H1 (cell line): ENCODE data around the gene DENND1A. TPM values are rescaled to one million over a fixed set of nuclear protein-coding genes. Genes with fewer than 3 reads are reported as not detected.

Experiments
- CHD1 ChIP-seq: IDR thresholded peaks from 2 replicates; pipeline ENCODE4 v1.6.1; 2012; ENCODE audit warnings: low read depth, low read length, improper control_type of control experiment
- CHD7 ChIP-seq: fragments of 300-600 bp; sonication (generic); IDR thresholded peaks from 2 replicates; pipeline ENCODE4 v1.7.1; 2012; ENCODE audit warnings: low read length, moderate library complexity, mild to moderate bottlenecking, inconsistent platforms; ENCODE audit not compliant: insufficient replicate concordance
- HDAC2 ChIP-seq, 2 experiments: fragments of 300-600 bp in 1 of 2; sonication (generic) in 1 of 2; IDR thresholded peaks; 2 replicates each; pipeline ENCODE4 v1.6.1; 2011 to 2012; ENCODE audit warnings: low read depth in 2 of 2, low read length in 2 of 2, mild to moderate bottlenecking in 2 of 2, moderate library complexity in 2 of 2, borderline replicate concordance in 1 of 2, inconsistent platforms in 1 of 2
- MAX ChIP-seq: IDR thresholded peaks from 2 replicates; pipeline ENCODE4 v1.6.1; 2012; ENCODE audit warnings: inconsistent platforms
- RBBP5 ChIP-seq: IDR thresholded peaks from 2 replicates; pipeline ENCODE4 v1.7.1; 2012; ENCODE audit warnings: low read depth, mild to moderate bottlenecking, inconsistent platforms, low read length, moderate library complexity, borderline replicate concordance
- SP4 ChIP-seq: IDR thresholded peaks from 2 replicates; pipeline ENCODE4 v1.6.1; 2012; ENCODE audit warnings: low read length, inconsistent platforms
- USF2 ChIP-seq: IDR thresholded peaks from 2 replicates; pipeline ENCODE4 v1.6.1; 2011; ENCODE audit warnings: low read length, improper control_type of control experiment
- YY1 ChIP-seq: IDR thresholded peaks from 2 replicates; pipeline ENCODE4 v1.6.1; 2011; ENCODE audit warnings: low read depth, mild to moderate bottlenecking, low read length
- polyA plus RNA-seq, 7 experiments: library from polyadenylated mRNA; depleted of rRNA in 3 of 7; stranded (reverse) in 5 of 7; unstranded in 2 of 7; fragments of >200 nt in 5 of 7; fragments of 200-250 nt in 2 of 7; gene quantifications; 1 replicate in 5 of 7; 2 replicates in 1 of 7; 4 replicates in 1 of 7; pipeline versions ENCODE4 v1.2.1 to v1.2.3, GENCODE V29; 2011 to 2013; ENCODE audit warnings: missing spikeins in 2 of 7, mixed read lengths in 2 of 7
- total RNA-seq: library from RNA; stranded (reverse); fragmentation: NEBNext Ultra II Directional; extraction: Animal tissue kit (Norgen Biotek cat#: 25700); gene quantifications from 2 replicates; pipeline ENCODE4 v1.2.1, GENCODE V29; 2021

Gene DENND1A
- total and polyA plus RNA-seq, 2 of the 8 experiments (the other 6 are each of a cell fraction or from before 2014, with no cell fraction given), result 24.1 to 26.4 TPM

GRCh38 chr9:123472862-123473614 lies 456.9 kb downstream of the DENND1A start (continued):
- TF ChIP-seq CHD7, result no peak
- TF ChIP-seq SP4, result no peak
- no peak for TF ChIP-seq HDAC2 (IDR thresholded peaks at IDR 0.05; ENCODE audit: borderline replicate concordance in 1 of 2, low read depth in 2 of 2, low read length in 2 of 2)
- TF ChIP-seq USF2, result no peak
- no peak for TF ChIP-seq RBBP5
- TF ChIP-seq CHD1, result no peak
- TF ChIP-seq YY1, result no peak
- TF ChIP-seq MAX, result no peak
